Panc1 (cell line): ENCODE results near the gene ARHGAP23.

ENCODE experiments used
- CTCF ChIP-seq: fragments of 450-650 bp; IDR thresholded peaks from 2 replicates; pipeline ENCODE4 v1.5.1; 2017; ENCODE audit warnings: mild to moderate bottlenecking
- POLR2AphosphoS5 ChIP-seq: IDR thresholded peaks from 2 replicates; pipeline ENCODE4 v1.6.1; 2012; ENCODE audit warnings: mild to moderate bottlenecking, low read depth, low read length, moderate library complexity
- SIN3A ChIP-seq: IDR thresholded peaks from 2 replicates; pipeline ENCODE4 v1.6.1; 2012; ENCODE audit warnings: low read depth, mild to moderate bottlenecking, low read length, moderate library complexity, borderline replicate concordance; ENCODE audit not compliant: insufficient read depth

- no peak for TF ChIP-seq SIN3A
- no peak for TF ChIP-seq CTCF
- TF ChIP-seq POLR2AphosphoS5: no peak
These were observed 1.3 kb downstream of the ARHGAP23 start for GRCh38 chr17:38429476-38430100.
